Central memory CD4-positive, alpha-beta T cell (primary cell): ENCODE measurements around the gene DCLK2.

Experiments
- DNase-seq: peaks from one replicate; pipeline ENCODE4 v3.0.0; 2022

Gene DCLK2

DNA sequence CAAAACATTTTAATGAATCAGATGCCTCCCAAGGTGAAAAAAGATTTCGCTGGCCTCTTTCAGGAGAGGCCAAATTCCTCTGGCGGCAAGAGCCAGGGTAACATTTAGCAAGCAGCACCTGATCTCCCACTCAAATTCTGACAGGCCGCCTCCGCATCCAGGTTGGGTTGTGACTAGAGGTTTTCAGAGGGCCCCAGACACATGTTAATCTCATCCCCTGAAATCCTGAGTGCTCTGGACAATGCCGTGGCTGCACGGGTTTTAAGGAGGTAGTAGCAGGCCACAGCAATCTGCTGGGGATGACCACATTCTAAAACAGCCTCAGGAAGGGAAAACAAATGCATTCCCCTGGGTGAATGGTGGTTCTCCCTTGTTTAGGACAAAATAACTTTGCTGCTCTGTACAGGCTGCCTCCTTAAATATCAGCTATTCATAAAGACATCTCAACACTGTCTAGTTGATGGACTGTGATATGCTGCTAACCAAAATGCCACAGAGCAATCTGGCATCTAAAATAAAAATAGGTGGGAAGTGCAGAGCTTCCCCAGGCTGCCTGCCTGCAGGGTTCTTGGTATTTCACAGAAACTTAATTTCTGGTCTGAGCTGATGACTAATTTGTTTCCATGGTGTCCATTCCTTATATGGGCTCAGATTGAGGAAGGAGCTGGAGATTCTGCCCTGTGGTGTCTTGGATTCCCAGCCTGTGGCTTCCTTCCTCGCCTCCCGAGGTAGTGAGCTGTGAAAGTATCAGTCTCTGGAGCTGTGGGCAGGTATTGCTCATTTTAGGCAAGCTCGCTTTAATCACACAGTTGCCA lies 202.0 kb downstream of the DCLK2 start:
- no peak for DNase-seq

DNA sequence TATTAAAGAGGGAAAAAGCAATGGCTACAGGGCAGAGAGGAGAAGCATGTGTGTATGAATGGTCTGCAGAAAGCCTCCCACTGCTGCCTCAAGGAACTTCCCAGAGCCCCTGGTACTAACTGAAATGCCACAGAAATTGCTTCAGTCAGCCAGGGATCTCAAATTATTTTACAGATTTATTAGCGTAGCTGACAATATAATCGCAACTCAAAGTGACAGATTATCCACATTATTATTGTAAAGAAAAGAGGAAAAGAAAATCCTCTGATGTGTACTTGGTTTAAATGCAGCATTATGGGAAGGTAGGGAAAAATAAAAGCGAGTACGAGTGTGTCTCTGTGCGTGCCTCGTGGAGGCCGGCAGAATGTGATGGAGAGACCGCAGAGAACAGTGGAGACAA lies 202.7 kb downstream of the DCLK2 start:
- DNase-seq: no peak

DNA sequence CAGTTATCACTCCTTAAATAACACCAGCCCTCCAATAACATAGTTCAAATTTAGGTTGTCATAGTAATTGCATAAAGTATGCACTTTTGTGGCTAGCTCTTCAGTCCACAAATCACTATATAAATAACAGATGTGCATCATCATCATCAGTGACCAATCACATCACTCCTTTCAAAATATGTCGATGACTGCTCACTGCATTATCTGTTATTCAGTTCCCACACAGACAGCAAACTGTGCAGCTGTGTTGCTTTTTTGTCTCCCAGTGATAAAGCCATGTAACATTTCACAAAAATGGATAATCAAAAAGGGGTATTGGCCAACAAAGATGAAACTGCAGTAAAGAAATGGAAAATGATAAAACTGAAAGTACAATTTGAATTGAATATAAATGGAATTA lies 205.4 kb downstream of the DCLK2 start:
- no peak for DNase-seq

DNA sequence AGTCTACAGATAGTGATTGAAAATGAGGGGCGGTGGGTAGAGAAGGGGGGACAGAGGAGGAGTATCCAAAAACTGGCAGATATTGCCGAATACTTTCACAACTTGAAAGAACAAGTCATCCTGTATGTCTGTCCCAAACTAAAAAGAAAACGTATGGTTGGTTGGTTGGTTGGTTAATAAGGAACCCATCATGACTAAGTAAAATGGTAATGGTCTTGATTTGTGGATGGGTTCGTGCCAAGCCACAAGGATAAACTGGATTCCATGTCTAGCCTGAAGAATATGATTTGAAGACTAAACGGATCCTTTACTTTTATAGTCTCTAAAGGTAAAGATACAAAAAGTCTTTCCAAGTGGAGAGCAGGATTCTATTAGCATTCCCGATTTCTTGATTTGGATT lies 208.4 kb downstream of the DCLK2 start:
- DNase-seq: no peak

DNA sequence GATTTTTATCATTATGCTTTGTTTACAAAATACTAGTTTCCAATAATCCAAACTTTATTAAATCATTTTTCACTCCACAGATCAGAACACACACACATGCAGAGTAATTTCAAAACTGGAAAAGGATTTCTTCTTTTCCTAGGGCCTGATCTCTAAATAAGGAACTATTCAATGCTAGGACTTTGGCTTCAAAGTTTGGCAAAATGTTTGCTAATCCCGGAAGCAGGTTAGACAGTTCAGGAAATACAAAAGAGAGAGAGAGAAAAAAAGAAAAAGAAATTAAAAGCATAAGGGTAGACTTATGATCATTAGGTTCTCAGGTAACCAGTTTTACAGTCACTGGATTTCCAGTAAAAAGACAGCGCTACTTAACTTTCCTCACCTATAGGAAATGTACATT lies 211.0 kb downstream of the DCLK2 start:
- no peak for DNase-seq

DNA sequence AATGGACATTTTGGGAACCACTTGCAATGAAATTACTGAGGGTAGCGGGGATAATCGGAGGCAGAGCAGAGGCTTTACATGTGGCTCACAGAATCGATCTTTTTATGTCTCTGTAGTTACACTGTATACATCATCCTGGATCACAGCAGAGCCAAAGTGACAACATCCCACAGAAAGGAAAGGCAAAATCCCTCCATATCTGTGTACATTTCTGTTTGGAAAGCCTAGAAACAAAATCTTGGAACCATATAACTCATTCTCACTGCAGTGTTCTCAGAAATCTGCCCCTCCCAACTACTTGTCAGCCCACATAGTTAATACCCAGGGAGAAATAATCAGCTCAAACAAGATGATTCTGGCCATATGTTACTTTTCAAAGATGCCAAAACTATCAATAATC lies 211.6 kb downstream of the DCLK2 start:
- no peak for DNase-seq

GRCh38 chr4:150297861-150298474 lies 219.7 kb downstream of the DCLK2 start:
- no peak for DNase-seq

- DNase-seq: no peak
Measured at GRCh38 chr4:150299816-150300215, 221.6 kb downstream of the DCLK2 start.

DNA sequence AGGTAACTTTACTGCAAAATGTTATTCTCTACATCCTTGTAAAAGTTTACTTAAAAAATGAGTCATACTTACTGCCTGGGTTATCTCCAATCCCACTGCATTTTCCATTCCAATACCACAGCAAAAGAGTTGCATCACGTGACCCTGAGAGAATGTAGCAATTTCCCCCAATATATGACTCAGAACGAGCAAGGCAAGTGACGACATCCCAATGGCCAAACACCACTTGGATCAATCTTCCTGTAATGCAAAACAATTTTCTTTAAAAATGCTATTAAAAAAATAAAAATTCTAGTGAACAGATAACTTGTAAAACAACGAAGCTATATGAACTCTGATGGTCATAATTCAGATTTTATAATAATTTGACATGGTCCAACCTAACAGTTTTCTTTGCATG lies 224.3 kb downstream of the DCLK2 start:
- DNase-seq: no peak

- no peak for DNase-seq
Measured at GRCh38 chr4:150305995-150306394, 227.8 kb downstream of the DCLK2 start.

DNA sequence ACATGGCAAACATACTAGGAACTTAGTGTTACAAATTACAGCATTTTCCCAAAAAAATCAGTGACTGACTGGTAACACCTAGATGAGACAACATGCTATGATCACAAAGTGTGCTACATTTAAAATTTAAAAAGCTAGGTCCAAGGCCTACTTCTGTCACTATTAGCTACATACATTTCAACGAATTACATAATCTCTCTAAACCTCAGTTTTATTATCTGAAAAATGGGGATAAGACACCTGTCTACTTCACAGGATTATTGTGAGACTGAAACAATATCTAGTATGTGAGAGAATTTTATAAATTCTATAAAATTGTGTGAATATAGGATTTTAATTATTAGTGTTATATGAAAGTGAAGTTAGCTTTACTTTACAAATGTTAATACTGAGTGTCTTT lies 228.5 kb downstream of the DCLK2 start:
- no peak for DNase-seq
